Karpas-422 (cell line): ENCODE data around the gene CISH. TPM values are rescaled to one million over a fixed set of nuclear protein-coding genes. Genes with fewer than 3 reads are reported as not detected.

Experiments
- DNase-seq: peaks from one replicate; pipeline ENCODE4 v3.0.0-alpha.2; 2015
- H2AFZ ChIP-seq: fragments of 200-600 bp; sonication (generic); 2 replicates; pipeline ENCODE4 v1.6.1; 2014; ENCODE audit warnings: antibody characterized with exemption, low read length, mixed read lengths
- H3K27ac ChIP-seq: fragments of 200-600 bp; sonication (generic); 2 replicates; pipeline ENCODE4 v1.5.1; 2014; ENCODE audit warnings: mild to moderate bottlenecking, low read length, moderate library complexity
- H3K27me3 ChIP-seq: fragments of 200-600 bp; sonication (generic); 2 replicates; pipeline ENCODE4 v1.6.1; 2014; ENCODE audit warnings: low read length, mixed read lengths
- H3K36me3 ChIP-seq: fragments of 200-600 bp; sonication (generic); 2 replicates; pipeline ENCODE4 v1.6.1; 2014; ENCODE audit warnings: low read length, mixed read lengths; ENCODE audit not compliant: insufficient read depth
- H3K4me1 ChIP-seq: fragments of 200-600 bp; sonication (generic); 2 replicates; pipeline ENCODE4 v1.6.1; 2014; ENCODE audit warnings: mild to moderate bottlenecking, low read length, mixed read lengths
- H3K4me2 ChIP-seq: fragments of 200-600 bp; sonication (generic); 2 replicates; pipeline ENCODE4 v1.6.1; 2014; ENCODE audit warnings: low read length, low read depth, mild to moderate bottlenecking; ENCODE audit not compliant: poor library complexity, severe bottlenecking
- H3K4me3 ChIP-seq: fragments of 200-600 bp; sonication (generic); 2 replicates; pipeline ENCODE4 v1.5.1; 2014; ENCODE audit warnings: mild to moderate bottlenecking, antibody characterized with exemption, low read length, mixed read lengths
- H3K79me2 ChIP-seq: fragments of 200-600 bp; sonication (generic); 2 replicates; pipeline ENCODE4 v1.6.1; 2014; ENCODE audit warnings: mild to moderate bottlenecking, low read length, mixed read lengths
- H3K9ac ChIP-seq: fragments of 200-600 bp; sonication (generic); 2 replicates; pipeline ENCODE4 v1.6.0; 2014; ENCODE audit warnings: low read length
- H3K9me2 ChIP-seq: fragments of 200-600 bp; sonication (generic), shearing (Covaris generic); replicated peaks from 2 replicates; pipeline ENCODE4 v1.6.0; 2014; ENCODE audit warnings: mild to moderate bottlenecking, low read length, moderate library complexity; ENCODE audit not compliant: insufficient read depth
- H3K9me3 ChIP-seq: fragments of 300-700, 200-600 bp; sonication (generic); 2 replicates; pipeline ENCODE4 v1.6.1; 2014; ENCODE audit warnings: low read length, mixed read lengths
- H4K20me1 ChIP-seq: fragments of 200-600 bp; sonication (generic); 2 replicates; pipeline ENCODE4 v1.6.1; 2014; ENCODE audit warnings: mild to moderate bottlenecking, antibody characterized with exemption, low read length, low read depth; ENCODE audit not compliant: insufficient read depth
- total RNA-seq: library from RNA; depleted of rRNA; stranded (reverse); fragments of >200 nt; shearing (Covaris generic); gene quantifications from 2 replicates; pipeline ENCODE4 v1.2.3, GENCODE V29; 2014; ENCODE audit warnings: low replicate concordance; rRNA removed

Gene CISH, protein sequence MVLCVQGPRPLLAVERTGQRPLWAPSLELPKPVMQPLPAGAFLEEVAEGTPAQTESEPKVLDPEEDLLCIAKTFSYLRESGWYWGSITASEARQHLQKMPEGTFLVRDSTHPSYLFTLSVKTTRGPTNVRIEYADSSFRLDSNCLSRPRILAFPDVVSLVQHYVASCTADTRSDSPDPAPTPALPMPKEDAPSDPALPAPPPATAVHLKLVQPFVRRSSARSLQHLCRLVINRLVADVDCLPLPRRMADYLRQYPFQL
- total RNA-seq: not detected in 2 replicates

DNA sequence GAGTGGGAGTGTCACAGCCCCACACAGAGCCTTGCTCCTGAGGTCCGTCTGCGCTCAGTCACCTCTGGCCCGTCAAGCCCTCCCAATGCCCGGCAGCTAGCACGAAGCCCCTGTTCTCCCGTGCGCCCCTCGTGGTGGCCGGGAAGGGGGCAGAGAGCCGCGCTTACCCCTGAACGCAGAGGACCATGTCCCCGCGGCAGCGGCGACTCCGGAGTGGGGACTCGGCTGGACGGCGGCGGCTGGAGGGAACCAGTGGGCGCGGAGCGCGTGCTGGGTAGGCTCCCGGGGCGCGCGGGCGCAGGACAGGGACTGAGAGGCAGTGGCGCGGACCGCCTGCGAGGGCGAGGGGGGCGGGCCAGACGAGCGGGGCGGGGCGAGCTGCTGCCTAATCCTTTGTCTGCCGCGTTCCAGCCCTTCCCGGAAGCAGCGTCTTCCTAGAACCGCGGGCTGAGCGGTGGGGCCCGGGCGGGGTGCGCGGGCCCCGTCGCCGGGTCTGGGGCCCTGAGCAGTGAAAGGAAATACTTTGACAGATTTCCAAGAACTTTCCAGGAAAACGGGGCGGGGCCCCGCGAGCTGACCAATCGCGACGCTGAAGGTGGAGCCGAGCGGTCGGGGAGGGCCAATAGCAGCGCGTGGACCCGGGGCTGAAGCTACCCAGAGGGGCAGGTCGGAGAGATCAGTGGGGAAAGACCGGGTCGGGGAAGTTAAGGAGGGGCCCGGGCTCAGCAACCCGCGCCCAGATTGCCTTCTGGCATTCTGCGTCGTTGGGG is at the start of gene CISH:
TSS of gene CISH (minus strand) at position 311 of the 770 bp plus-strand sequence. CDS start at position 187, 124 bp downstream.
- Histone ChIP-seq H3K27me3 (no peaks in the 10 kb centered on the region), H3K9ac (peak within 1 kb of the TSS; percentile 36; the same call in 1 of the 2 replicates), H3K9me3 (no peaks in the 10 kb centered on the region), H3K79me2 (no peaks in the 10 kb centered on the region), H3K27ac (no peak within 1 kb of the TSS), H3K4me1 (peaks cover 21% of the 10 kb centered on the region), H3K4me3 (peak within 1 kb of the TSS; percentile 57; the same call in 1 of the 2 replicates), H2AFZ (no peak within 1 kb of the TSS), H3K4me2 (peak within 1 kb of the TSS; percentile 68), H3K36me3 (no peaks in the 10 kb centered on the region), H4K20me1 (peaks cover 11% of the 10 kb centered on the region; the same call in 1 of the 2 replicates), H3K9me2 (no peaks in the 10 kb centered on the region)
- DNase-seq: peak; percentile 97

DNA sequence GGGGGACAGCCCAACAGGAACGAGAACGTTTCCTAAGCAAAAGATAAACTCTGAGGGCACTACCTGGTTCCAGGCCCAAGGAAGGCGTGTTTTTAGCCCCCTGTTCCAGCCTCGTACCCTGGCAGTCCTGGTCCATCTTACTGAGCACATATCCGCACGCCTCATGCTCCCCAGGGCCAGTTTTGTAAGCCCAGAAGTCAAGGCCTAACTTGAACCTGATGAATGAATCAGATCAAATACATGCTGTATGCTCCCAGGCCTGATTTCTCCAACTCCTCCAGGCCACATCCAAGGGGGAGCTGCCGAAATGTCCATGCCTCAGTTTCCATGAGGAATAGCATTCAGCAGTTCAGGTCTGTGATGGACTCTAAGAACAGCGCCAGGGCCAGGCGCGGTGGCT is 48.8 kb upstream of the CISH start:
- Histone ChIP-seq H4K20me1 (no peaks in the 10 kb centered on the region), H3K4me1 (no peaks in the 10 kb centered on the region), H3K79me2 (no peaks in the 10 kb centered on the region), H3K27ac (no peak overlapping the region), H3K4me3 (no peak overlapping the region), H3K9ac (no peak overlapping the region), H3K9me2 (no peaks in the 10 kb centered on the region), H3K27me3 (no peaks in the 10 kb centered on the region), H2AFZ (no peak overlapping the region), H3K9me3 (no peaks in the 10 kb centered on the region), H3K4me2 (no peak overlapping the region), H3K36me3 (no peaks in the 10 kb centered on the region)
- no peak for DNase-seq

DNA sequence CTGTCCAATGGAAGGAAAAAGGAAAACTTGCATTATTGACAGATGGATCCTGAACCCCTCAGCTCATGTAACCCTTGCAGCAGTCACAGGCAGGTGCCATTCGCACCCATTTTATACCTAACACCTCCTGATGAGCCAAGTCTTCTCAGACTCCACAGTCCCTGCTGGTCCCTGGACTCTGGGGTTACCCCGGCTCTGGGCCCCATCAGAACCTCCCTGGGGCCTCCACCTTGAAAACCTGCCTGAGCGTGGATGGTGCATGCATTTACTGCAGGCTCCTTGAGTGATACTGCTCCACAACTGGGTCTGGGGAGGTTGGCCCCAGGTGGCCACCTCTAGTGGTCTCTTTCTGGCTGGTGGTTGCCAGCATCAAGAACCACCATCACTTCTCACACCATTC is 47.3 kb upstream of the CISH start:
- Histone ChIP-seq H4K20me1 (no peaks in the 10 kb centered on the region), H3K79me2 (no peaks in the 10 kb centered on the region), H3K4me3 (no peak overlapping the region), H3K4me2 (no peak overlapping the region), H2AFZ (no peak overlapping the region), H3K27ac (no peak overlapping the region), H3K9me3 (no peaks in the 10 kb centered on the region), H3K4me1 (no peaks in the 10 kb centered on the region), H3K9ac (no peak overlapping the region), H3K36me3 (no peaks in the 10 kb centered on the region), H3K27me3 (no peaks in the 10 kb centered on the region), H3K9me2 (no peaks in the 10 kb centered on the region)
- no peak for DNase-seq

DNA sequence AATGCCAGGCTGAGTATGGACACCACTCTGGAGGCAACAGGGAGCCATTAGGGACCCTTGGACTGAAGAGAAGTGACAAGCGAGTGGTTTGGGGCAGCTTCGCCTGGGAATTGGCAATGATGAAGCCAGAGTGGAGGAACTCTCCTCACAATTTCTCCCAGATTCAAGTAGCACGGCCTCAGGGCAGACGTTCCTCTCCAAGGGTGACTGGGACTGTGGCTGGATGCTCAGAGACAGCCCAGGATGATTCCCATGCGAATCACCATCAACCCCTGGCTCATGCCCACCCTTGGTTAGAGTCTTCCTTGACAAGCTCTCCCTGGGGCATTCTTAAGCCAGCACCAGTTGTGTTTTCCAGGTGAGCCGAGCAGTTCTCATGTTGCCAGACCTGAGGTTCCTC is 46.8 kb upstream of the CISH start:
- no peaks in the 10 kb centered on the region for H3K79me2 ChIP-seq
- no peak overlapping the region for H3K4me2 ChIP-seq
- H4K20me1 ChIP-seq: no peaks in the 10 kb centered on the region
- H3K9me2 ChIP-seq: no peaks in the 10 kb centered on the region
- H3K27me3 ChIP-seq: no peaks in the 10 kb centered on the region
- no peak for DNase-seq
- no peak overlapping the region for H3K9ac ChIP-seq
- H3K27ac ChIP-seq: no peak overlapping the region
- H2AFZ ChIP-seq: no peak overlapping the region
- no peak overlapping the region for H3K4me3 ChIP-seq
- H3K36me3 ChIP-seq: no peaks in the 10 kb centered on the region
- H3K4me1 ChIP-seq: no peaks in the 10 kb centered on the region
- no peaks in the 10 kb centered on the region for H3K9me3 ChIP-seq

DNA sequence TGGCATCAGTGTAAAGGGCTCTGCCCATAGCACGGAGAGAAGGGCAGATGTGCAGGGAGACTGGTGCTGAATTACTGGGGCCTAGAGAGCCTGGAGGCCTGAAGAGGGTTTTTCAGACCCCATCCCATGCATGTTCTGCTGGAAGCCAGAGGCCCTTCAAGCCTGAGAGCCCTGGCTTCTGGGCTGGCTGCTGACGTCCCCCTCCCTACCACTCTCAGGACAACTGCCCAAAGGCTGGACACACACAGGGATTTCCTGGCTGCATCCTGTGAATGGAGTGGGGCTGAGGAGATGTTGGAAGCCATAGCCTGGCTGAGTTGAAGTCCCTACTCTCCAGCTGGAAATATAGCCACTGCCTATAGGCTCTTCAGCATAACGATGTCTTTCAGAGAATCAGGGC is 46.2 kb upstream of the CISH start:
- Histone ChIP-seq H3K4me2 (no peak overlapping the region), H3K4me3 (no peak overlapping the region), H3K27me3 (no peaks in the 10 kb centered on the region), H3K27ac (no peak overlapping the region), H4K20me1 (no peaks in the 10 kb centered on the region), H3K9me2 (no peaks in the 10 kb centered on the region), H3K4me1 (no peaks in the 10 kb centered on the region), H3K9ac (no peak overlapping the region), H3K36me3 (no peaks in the 10 kb centered on the region), H3K9me3 (no peaks in the 10 kb centered on the region), H2AFZ (no peak overlapping the region), H3K79me2 (no peaks in the 10 kb centered on the region)
- DNase-seq: no peak

DNA sequence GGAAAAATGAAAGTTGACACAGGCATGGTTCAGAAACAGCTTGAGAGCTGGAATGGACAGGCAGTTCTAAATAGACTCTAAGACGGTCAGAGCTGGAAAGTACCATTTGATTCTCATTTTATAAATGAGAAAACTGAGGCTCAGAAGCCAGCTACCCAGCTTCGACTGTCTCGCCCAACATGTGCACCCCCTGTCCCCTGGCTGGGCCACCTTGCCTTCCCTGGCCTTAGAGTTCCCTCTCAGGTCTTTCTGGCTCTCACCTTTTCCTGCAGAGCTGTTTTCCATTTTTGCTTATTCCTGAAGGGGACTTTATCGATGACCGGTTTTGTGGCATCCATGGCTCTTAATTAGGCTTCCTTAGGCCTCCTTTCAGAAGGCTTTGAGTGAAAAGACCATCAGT is 45.8 kb upstream of the CISH start:
- Histone ChIP-seq H3K9me3 (no peaks in the 10 kb centered on the region), H3K9ac (no peak overlapping the region), H3K4me2 (no peak overlapping the region), H3K27ac (no peak overlapping the region), H3K36me3 (no peaks in the 10 kb centered on the region), H3K79me2 (no peaks in the 10 kb centered on the region), H3K4me3 (no peak overlapping the region), H2AFZ (no peak overlapping the region), H3K27me3 (no peaks in the 10 kb centered on the region), H4K20me1 (no peaks in the 10 kb centered on the region), H3K9me2 (no peaks in the 10 kb centered on the region), H3K4me1 (no peaks in the 10 kb centered on the region)
- no peak for DNase-seq

DNA sequence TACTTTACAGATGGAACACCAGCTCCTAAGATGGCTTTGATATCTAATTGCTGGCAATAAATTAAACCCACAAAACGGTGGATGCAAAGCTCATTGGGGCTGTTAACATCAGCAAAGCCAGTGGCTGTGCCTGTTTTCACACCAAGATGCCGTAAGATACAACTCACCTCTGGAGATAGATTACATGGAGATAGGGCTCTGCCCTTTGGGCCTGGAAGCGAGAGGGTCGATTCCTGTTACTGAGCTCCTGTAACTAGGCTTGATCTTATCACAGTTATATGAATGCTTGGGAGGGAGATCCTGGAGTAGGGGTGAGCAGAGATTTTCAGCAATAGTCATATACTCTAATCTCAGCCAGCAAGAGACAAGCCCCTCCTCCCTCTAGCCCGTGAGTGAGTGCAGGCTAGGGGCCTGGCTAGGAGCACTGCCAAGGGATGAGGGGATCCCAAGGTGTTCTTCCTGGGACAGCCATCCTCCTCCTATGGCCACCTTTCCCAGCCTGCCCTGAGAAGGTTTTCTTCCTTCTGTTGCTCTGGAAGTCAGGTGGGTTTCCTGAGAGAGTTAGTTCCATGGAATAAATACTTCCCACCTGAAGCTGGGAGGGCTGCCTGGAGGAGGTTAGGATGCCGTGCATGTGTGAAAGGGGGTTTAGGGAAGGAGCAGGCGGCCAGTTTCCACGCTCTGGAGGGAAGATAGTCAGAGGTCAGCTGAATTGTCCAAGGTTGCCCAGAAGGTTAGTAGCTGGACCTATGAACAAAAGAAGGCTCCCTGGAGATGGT is 45.0 kb upstream of the CISH start:
- no peaks in the 10 kb centered on the region for H3K36me3 ChIP-seq
- no peak overlapping the region for H3K4me3 ChIP-seq
- H3K9ac ChIP-seq: no peak overlapping the region
- H2AFZ ChIP-seq: no peak overlapping the region
- no peaks in the 10 kb centered on the region for H4K20me1 ChIP-seq
- H3K79me2 ChIP-seq: no peaks in the 10 kb centered on the region
- no peak overlapping the region for H3K4me2 ChIP-seq
- H3K27me3 ChIP-seq: no peaks in the 10 kb centered on the region
- no peaks in the 10 kb centered on the region for H3K9me3 ChIP-seq
- no peak overlapping the region for H3K27ac ChIP-seq
- DNase-seq: no peak
- H3K9me2 ChIP-seq: no peaks in the 10 kb centered on the region
- no peaks in the 10 kb centered on the region for H3K4me1 ChIP-seq
